Parathyroid adenoma (tissue), 2 donors: ENCODE measurements around the gene GIPC3.

Source experiments
- H2AFZ ChIP-seq: fragments of 300-600 bp; sonication (generic); one replicate; pipeline ENCODE4 v1.7.0; 2017; ENCODE audit warnings: antibody characterized with exemption, mild to moderate bottlenecking
- H3K27ac ChIP-seq: fragments of 300-600 bp; sonication (generic); one replicate; pipeline ENCODE4 v1.7.0; 2017
- H3K27me3 ChIP-seq: fragments of 300-600 bp; sonication (generic); one replicate; pipeline ENCODE4 v1.7.0; 2017; ENCODE audit warnings: low read length; ENCODE audit not compliant: control insufficient read depth, insufficient read depth
- H3K36me3 ChIP-seq: fragments of 300-600 bp; sonication (generic); one replicate; pipeline ENCODE4 v1.7.0; 2017; ENCODE audit warnings: low read length; ENCODE audit not compliant: control insufficient read depth, insufficient read depth
- H3K4me1 ChIP-seq: fragments of 300-600 bp; sonication (generic); one replicate; pipeline ENCODE4 v1.7.0; 2017; ENCODE audit warnings: control low read depth
- H3K4me2 ChIP-seq: fragments of 300-600 bp; sonication (generic); one replicate; pipeline ENCODE4 v1.7.0; 2017; ENCODE audit warnings: low read length
- H3K4me3 ChIP-seq: fragments of 300-600 bp; sonication (generic); one replicate; pipeline ENCODE4 v1.7.0; 2017; ENCODE audit warnings: low read depth, low read length
- H3K79me2 ChIP-seq: fragments of 300-600 bp; sonication (generic); one replicate; pipeline ENCODE4 v1.7.0; 2017; ENCODE audit warnings: control low read depth
- H3K9ac ChIP-seq: fragments of 300-600 bp; sonication (generic); one replicate; pipeline ENCODE4 v1.7.0; 2017; ENCODE audit warnings: mild to moderate bottlenecking
- H3K9me3 ChIP-seq: fragments of 300-600 bp; sonication (generic); one replicate; pipeline ENCODE4 v1.7.0; 2017; ENCODE audit warnings: low read length; ENCODE audit not compliant: control insufficient read depth
- CTCF ChIP-seq: fragments of 300-600 bp; sonication (generic); IDR thresholded peaks from one replicate; pipeline ENCODE4 v1.7.0; 2017; ENCODE audit warnings: antibody characterized with exemption, mild to moderate bottlenecking
- donor health status: primary hyperparathyroidism.

GIPC3 gene

GRCh38 chr19:3549816-3550215, 35.5 kb upstream of the GIPC3 start:
- Histone ChIP-seq H3K27ac (no peak overlapping the region), H3K4me3 (no peak overlapping the region), H3K36me3 (no peaks in the 10 kb centered on the region), H3K27me3 (no peaks in the 10 kb centered on the region), H2AFZ (no peak overlapping the region), H3K79me2 (no peaks in the 10 kb centered on the region), H3K4me2 (no peak overlapping the region), H3K9me3 (no peaks in the 10 kb centered on the region), H3K4me1 (no peaks in the 10 kb centered on the region), H3K9ac (no peak overlapping the region)
- no peak for TF ChIP-seq CTCF

- no peak for TF ChIP-seq CTCF
- Histone ChIP-seq H3K79me2 (peaks cover 2% of the 10 kb centered on the region), H3K27ac (no peak overlapping the region), H3K9me3 (no peaks in the 10 kb centered on the region), H3K36me3 (no peaks in the 10 kb centered on the region), H3K4me3 (no peak overlapping the region), H2AFZ (no peak overlapping the region), H3K4me1 (peaks cover 3% of the 10 kb centered on the region), H3K27me3 (no peaks in the 10 kb centered on the region), H3K9ac (no peak overlapping the region), H3K4me2 (no peak overlapping the region)
These were observed 34.1 kb upstream of the GIPC3 start for GRCh38 chr19:3550947-3551791.

DNA sequence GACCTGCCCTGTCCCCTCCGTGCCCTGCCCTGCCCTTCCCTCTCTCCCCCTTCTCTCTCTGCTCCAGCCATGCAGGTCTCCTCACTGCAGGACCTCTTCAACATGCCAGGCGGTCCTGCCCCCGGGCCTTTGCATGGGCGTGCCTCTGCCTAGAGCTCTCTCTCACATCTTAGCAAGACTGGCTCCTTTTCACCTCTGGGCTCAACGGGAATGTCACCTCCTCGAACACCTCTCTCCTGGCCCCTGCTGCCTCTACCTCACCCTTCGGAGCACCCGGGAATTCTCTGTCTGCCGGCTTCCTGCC, 33.5 kb upstream of the GIPC3 start:
- no peak for TF ChIP-seq CTCF
- H3K9me3 ChIP-seq, result no peaks in the 10 kb centered on the region
- no peak overlapping the region for H3K4me3 ChIP-seq
- H3K36me3 ChIP-seq, result no peaks in the 10 kb centered on the region
- H3K9ac ChIP-seq, result no peak overlapping the region
- H3K4me2 ChIP-seq, result no peak overlapping the region
- peaks cover 4% of the 10 kb centered on the region for H3K79me2 ChIP-seq
- no peak overlapping the region for H3K27ac ChIP-seq
- peaks cover 6% of the 10 kb centered on the region for H3K4me1 ChIP-seq
- H2AFZ ChIP-seq, result no peak overlapping the region
- no peaks in the 10 kb centered on the region for H3K27me3 ChIP-seq

GRCh38 chr19:3554254-3555083, 30.8 kb upstream of the GIPC3 start:
- no peaks in the 10 kb centered on the region for H3K9me3 ChIP-seq
- no peak for TF ChIP-seq CTCF
- peaks cover 7% of the 10 kb centered on the region for H3K79me2 ChIP-seq
- peaks cover 6% of the 10 kb centered on the region for H3K4me1 ChIP-seq
- no peak overlapping the region for H3K9ac ChIP-seq
- H3K27ac ChIP-seq, result no peak overlapping the region
- no peaks in the 10 kb centered on the region for H3K36me3 ChIP-seq
- H3K27me3 ChIP-seq, result no peaks in the 10 kb centered on the region
- H3K4me3 ChIP-seq, result no peak overlapping the region
- H2AFZ ChIP-seq, result no peak overlapping the region
- H3K4me2 ChIP-seq, result no peak overlapping the region
